Measurements from ENCODE around the gene NME3.

Gene NME3

GRCh38 chr16:1779741-1780676 is 8.7 kb upstream of the NME3 start:
- no peak for DNase-seq

DNA sequence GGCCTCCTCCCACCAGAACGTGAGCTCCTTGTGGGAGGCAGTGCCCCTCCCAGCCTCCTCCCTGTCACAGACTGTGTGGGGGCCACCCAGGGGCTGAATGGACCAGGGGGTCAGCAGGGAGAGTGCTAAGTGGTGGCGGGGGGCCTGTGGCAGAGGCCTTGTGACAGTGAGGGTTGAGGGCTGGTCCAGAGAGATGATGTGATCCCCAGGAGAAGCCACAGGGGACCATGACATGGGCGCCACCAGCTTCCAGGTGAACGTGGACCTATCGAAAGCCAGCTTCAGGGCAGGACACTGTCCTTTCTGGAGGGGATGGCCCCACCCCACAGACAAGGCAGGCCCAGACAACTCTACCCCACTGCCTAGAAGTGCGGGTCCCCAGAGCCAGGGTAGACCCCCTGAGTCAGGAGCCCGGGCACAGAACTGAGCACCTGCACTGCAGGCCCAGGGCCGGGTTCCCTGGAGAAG is 7.9 kb upstream of the NME3 start:
- no peak for DNase-seq

- no peak for DNase-seq
These were observed 7.1 kb upstream of the NME3 start for GRCh38 chr16:1778200-1779179.

GRCh38 chr16:1777375-1778199 is 6.2 kb upstream of the NME3 start:
- no peak for DNase-seq

- no peak for DNase-seq
These were observed 5.6 kb upstream of the NME3 start for GRCh38 chr16:1776991-1777374.

- no peak for DNase-seq
These were observed 5.3 kb upstream of the NME3 start for GRCh38 chr16:1776672-1776955.

- no peak for DNase-seq
These were observed 4.7 kb upstream of the NME3 start for GRCh38 chr16:1775846-1776671.

DNA sequence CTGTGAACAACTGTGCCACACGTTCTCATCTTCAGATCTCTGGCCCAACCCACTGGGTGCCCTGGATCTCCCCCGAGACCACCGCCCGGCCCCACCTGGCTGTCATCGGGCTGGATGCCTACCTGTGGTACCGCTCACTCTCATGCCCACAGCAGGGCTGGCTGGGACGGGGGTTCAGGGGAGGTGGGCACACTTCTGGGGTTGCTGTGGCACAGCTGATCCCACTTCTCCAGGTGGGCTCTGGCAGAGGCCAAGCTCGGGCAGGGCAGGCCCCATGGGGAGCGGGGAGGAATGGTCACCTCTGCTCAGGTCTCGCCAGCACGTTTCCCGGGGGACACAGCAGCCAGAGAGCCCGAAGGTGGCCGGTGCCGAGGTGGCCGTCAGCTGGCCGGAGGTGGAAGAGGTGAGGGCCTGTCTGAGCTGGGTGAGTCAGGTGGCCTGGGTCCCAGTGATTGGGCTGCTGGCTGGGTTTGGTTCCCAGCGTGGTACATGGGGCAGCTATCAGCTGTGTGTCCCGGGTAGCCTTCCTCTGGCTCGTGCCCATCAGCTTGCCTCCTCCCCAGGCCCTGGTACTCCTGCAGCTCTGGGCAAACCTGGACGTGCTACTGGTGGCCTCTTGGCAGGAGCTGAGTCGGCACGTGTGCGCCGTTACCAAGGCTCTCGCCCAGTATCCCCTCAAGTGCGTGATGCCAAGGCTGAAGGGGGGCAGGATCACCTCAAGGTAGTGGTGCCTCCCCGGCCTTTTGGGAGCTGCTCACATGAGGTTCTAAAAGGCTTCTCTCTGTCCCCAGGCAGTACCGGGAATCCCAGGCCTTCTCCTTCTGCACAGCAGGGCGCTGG is 3.9 kb upstream of the NME3 start:
- DNase-seq = no peak

GRCh38 chr16:1774448-1774780 is 3.1 kb upstream of the NME3 start:
- DNase-seq = no peak

GRCh38 chr16:1773703-1774447 is 2.5 kb upstream of the NME3 start:
- peak; percentile 60 for DNase-seq

DNA sequence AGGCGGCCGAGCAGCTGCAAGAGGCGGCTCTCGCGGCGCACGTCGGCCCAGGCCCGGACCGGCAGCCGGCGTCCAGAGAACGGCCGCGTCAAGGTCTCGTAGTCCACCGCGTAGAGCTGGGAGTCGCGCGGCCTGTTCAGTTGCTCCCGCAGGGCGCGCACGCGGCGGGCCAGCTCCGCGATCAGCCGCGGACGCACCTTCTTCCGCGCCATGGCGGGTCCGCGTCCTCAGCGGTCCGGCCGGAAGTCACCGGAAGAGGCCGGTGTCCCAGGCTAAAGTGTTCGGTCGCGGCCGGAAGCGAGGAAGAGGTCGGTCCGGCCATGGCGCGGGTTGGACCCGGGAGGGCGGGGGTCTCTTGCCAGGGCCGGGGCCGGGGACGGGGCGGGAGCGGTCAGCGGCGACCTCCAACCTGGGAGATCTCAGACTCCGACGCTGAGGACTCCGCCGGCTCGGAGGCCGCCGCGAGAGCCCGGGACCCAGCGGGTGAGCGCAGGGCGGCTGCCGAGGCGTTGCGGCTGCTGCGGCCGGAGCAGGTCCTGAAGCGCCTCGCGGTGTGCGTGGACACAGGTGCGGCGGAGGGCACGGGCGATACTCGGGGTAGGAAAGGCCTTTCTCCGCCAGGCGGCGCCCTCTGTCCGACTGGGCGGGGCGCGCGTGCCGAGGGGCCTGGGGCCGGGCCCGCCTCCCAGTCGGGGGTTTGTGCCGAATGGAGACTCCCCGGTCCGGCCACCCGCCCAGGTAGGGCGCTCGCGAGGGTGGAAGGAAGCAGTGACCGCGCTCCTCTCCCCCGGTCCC is 1.8 kb upstream of the NME3 start, which contains the start of gene MRPS34:
Gene MRPS34, minus strand, starts transcription at position 227 of the 795 bp plus-strand sequence. Its CDS starts 15 bp downstream, at position 212.
- DNase-seq = peak; percentile 85

GRCh38 chr16:1772362-1772907 is 1.1 kb upstream of the NME3 start, which contains the start of gene EME2:
Gene EME2, plus strand, starts transcription at chr16:1772810. Its CDS starts 418 bp downstream, at chr16:1773228.
- DNase-seq = peak; percentile 64

DNA sequence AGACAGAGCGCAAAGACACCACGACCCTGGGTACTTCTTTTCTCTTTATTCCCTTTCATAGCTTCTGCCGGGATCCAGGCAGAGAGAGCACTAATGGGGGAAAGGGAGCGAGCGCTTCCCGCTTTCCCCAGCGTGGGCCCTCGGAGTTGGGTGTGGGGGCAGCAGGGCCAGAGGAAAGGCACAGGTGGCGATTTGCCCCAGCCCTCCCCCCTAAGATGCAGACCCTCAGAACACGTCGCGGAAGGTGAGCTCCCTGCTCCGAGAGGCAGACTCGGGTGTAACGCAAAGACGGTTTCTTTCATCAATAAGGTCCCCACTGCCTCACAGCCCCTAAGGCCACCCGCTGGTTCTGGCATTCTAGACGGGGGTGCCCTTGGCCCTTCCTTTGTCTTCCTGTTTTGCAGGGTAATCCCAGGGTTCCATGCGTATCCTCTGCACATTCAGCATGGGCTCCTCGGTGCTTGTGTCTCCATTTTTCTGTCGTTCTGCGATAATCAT is 570 bp upstream of the NME3 start:
- DNase-seq = no peak

DNA sequence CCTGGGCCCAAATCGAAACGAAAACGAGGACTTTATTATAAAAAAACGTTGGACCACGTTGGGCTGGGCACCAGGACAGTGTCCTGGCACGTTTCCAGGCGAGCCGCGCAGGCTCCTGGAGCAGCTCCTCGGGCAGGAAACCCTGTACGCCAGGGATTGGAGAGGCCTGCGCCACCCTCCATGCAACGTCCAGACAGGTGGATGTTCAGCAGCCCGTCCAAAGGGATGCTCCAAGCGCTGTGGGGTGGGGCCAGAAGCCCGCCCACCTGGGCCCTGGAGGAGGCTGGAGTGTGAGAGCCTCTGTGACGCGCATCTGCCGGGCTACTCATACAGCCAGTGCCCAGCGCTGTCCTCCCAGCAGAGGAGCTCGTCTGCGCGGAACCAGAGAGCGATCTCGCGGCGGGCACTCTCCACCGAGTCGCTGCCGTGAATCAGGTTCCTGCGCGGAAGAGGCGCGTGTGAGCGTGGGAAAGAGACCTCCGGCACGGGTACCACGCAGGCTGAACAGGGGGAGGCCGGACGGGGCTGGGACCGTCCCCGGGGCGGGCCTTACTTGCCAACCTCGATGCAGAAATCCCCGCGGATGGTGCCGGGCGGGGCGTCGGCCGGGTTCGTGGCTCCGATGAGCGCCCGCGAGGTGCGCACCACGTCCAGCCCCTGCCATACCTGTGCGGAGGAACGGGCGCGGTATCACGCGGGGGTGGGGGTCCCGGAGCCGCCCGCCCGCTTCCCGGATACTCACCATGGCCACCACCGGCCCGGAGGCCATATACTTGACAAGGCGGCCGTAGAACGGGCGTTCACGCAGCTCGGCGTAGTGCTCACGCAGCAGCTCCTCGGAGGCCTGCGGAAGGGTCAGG is 785 bp downstream of the NME3 start:
- DNase-seq = peak; percentile 30

DNA sequence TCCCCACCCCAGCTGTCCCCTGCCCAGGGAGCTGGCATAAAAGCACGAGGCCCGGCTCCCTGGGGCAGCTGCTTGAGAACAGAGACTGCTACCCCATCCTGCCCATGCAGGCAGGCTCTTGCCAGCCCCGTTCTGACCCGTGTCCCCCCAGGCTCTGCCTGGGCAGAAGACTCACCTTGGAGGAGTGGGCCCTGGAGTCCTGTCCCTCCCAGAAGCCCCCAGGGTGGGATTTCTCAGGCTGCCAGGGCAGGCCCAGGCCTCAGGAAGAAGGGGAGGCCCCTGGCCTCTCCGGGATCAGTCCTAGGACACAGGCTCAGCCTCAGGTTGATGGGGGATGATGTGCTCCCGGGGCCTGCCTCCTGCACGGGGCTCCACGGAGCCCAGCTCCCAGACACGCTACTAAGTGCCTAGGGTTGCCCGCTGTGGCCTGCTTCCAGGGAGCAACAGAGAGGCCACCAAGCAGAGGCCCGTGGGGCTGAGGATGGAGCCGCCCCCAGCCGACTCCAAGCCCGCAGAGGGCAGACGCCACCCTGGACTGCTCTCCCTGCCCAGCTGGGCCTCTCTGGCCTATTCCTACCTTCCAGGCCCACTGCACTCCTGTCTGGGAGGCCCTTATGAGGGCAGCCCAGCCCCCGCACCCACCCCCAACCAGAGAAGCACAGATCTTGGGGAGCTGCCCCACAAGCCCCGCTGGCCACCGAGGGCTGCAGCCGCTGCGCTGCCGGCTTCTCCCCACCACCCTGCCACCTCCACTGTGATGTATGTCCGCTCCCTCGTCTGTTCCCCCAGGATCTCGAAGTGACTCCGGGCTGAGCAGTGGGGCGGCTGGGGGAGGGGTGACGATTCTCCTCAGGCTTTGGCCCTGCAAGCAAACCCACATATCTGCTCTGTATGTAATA is 1.7 kb downstream of the NME3 start:
- DNase-seq = no peak

DNA sequence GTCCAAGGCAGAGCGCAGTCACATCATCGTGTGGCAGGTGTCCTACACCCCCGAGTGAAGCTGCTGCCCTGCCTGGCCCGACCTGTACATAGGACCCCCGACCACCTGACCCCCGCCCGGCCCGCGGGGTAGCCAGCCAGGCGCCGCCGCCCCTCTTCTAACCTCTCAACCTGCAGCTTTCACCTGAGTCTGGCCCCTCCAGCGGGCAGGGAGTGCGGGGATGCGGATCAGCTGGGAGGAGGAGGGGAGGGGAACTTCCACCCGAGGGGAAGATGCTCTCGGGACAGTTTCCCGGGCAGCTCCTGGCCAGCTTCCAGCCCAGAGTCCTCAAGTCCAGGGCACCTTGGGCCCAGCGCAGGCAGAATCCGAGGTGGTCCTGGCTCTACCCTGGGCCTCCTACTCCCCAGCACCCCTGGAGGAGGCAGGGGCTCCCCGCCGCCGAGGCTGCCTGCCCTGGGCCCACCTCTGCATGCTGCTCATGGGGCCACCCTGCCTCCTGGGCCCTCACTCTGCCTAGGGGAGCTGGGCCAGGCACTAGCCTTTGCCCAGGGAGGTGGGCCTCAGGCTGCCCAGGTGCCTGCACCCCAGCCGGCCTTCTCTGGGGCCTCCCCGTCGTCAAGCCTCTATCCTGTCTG is 2.5 kb downstream of the NME3 start:
- DNase-seq = no peak
